GM21360 (cell line): ENCODE data around the gene SLC16A9.
"Not testable (repeated sequence)": the region's sequence is repeated elsewhere in the genome, so short reads cannot be mapped to it uniquely, and the experiment has no call there.

Source experiments
- ATAC-seq: cut with Tn5 transposase; IDR thresholded peaks from one replicate; pipeline ENCODE4 v1.9.1; 2021; ENCODE audit warnings: mild to moderate bottlenecking, moderate library complexity; ENCODE audit not compliant: unreplicated experiment

Gene SLC16A9

GRCh38 chr10:59709395-59710125 lies at the start of gene SLC16A9:
TSS of gene SLC16A9 (minus strand) at chr10:59709850. CDS start at chr10:59684291, 25,559 bp downstream.
- ATAC-seq, result peak; percentile 89

GRCh38 chr10:59757966-59758365 lies 48.3 kb upstream of the SLC16A9 start:
- no peak for ATAC-seq

- no peak for ATAC-seq
Observed at GRCh38 chr10:59754951-59755350, 45.3 kb upstream of the SLC16A9 start.

GRCh38 chr10:59753267-59753666 lies 43.6 kb upstream of the SLC16A9 start, which contains the start of gene MRLN:
TSS of gene MRLN (minus strand) at chr10:59753455.
- no peak for ATAC-seq

- no peak for ATAC-seq
Observed at GRCh38 chr10:59752278-59752940, 42.8 kb upstream of the SLC16A9 start.

- ATAC-seq, result no peak
Observed at GRCh38 chr10:59750155-59750945, 40.7 kb upstream of the SLC16A9 start.

- ATAC-seq, result peak; percentile 87
Observed at GRCh38 chr10:59748834-59749233, 39.2 kb upstream of the SLC16A9 start.

GRCh38 chr10:59745163-59745650 lies 35.6 kb upstream of the SLC16A9 start:
- ATAC-seq, result no peak

- not testable (repeated sequence) for ATAC-seq
Observed at GRCh38 chr10:59744762-59745161, 35.1 kb upstream of the SLC16A9 start.

- not testable (repeated sequence) for ATAC-seq
Observed at GRCh38 chr10:59744156-59744555, 34.5 kb upstream of the SLC16A9 start.

GRCh38 chr10:59741583-59741982 lies 31.9 kb upstream of the SLC16A9 start:
- ATAC-seq, result no peak

GRCh38 chr10:59741048-59741447 lies 31.4 kb upstream of the SLC16A9 start:
- no peak for ATAC-seq

GRCh38 chr10:59736749-59737148 lies 27.1 kb upstream of the SLC16A9 start:
- ATAC-seq, result no peak

- ATAC-seq, result no peak
Observed at GRCh38 chr10:59735296-59735695, 25.6 kb upstream of the SLC16A9 start.

GRCh38 chr10:59734014-59734462 lies 24.4 kb upstream of the SLC16A9 start:
- no peak for ATAC-seq

GRCh38 chr10:59733321-59734013 lies 23.8 kb upstream of the SLC16A9 start:
- ATAC-seq, result not testable (repeated sequence)

- ATAC-seq, result not testable (repeated sequence)
Observed at GRCh38 chr10:59732849-59733248, 23.2 kb upstream of the SLC16A9 start.

- ATAC-seq, result not testable (repeated sequence)
Observed at GRCh38 chr10:59729167-59729566, 19.5 kb upstream of the SLC16A9 start.

GRCh38 chr10:59724098-59724938 lies 14.7 kb upstream of the SLC16A9 start:
- ATAC-seq, result no peak

GRCh38 chr10:59720377-59720776 lies 10.7 kb upstream of the SLC16A9 start:
- no peak for ATAC-seq
